OCI-LY3 (cell line): ENCODE data around the gene ZIC5.

Experiments
- EZH2phosphoT487 ChIP-seq: fragments of 200-600 bp; shearing (Covaris generic); IDR thresholded peaks from 2 replicates; pipeline ENCODE4 v1.6.1; 2018; ENCODE audit warnings: antibody characterized with exemption, mixed run types, low read depth
- TF ChIP-seq, protein P1 (sequence below): fragments of 200-600, 300-600 bp; sonication (generic); IDR thresholded peaks from 2 replicates; pipeline ENCODE4 v1.5.1; 2014; ENCODE audit warnings: antibody characterized with exemption, low read length, low read depth

DNA sequence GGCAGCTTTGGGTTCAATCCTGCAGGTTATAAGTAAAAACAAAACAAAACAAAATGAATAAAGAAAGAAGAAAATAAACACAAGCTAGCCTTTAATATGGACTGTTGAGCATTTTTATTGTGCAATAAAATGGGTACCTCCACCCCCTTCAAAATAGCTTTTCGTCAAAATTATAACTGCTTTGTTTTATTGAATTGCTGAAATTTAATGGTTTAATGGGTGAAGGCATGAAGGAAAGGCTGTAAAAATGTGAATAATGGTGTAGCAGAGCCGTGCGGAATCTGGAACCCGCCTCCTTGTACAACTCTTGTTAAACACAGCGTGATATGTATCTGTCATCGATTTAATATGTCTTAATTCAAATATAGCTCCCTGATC, 2.2 kb upstream of the ZIC5 start:
- TF ChIP-seq, protein P1, sequence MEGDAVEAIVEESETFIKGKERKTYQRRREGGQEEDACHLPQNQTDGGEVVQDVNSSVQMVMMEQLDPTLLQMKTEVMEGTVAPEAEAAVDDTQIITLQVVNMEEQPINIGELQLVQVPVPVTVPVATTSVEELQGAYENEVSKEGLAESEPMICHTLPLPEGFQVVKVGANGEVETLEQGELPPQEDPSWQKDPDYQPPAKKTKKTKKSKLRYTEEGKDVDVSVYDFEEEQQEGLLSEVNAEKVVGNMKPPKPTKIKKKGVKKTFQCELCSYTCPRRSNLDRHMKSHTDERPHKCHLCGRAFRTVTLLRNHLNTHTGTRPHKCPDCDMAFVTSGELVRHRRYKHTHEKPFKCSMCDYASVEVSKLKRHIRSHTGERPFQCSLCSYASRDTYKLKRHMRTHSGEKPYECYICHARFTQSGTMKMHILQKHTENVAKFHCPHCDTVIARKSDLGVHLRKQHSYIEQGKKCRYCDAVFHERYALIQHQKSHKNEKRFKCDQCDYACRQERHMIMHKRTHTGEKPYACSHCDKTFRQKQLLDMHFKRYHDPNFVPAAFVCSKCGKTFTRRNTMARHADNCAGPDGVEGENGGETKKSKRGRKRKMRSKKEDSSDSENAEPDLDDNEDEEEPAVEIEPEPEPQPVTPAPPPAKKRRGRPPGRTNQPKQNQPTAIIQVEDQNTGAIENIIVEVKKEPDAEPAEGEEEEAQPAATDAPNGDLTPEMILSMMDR = no peak
- no peak for TF ChIP-seq EZH2phosphoT487
